Measurements from ENCODE around the gene CALN1. TPM values are rescaled to one million over a fixed set of nuclear protein-coding genes. Genes with fewer than 3 reads are reported as not detected.
"Not testable (repeated sequence)": the region's sequence is repeated elsewhere in the genome, so short reads cannot be mapped to it uniquely, and the experiment has no call there.

The CALN1 gene
- total RNA-seq, 1 donor from 2014 or later, result not detected

DNA sequence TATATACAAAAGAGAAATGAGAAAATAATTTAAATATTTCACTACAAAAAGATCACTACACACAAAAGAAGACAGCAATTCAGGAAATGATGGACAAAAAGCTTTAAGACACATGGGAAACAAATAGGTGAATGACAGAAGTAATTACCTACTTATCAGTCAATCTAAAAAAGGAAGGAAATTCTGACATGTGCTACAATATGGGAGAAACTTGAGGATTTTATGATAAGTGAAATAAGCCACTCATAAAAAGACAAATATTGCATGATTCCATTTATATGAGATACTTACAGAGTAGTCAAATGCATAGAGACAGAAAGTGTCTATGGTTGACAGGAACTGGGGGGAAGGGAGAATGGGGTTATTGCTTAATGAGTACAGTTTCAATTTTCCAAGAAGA is 339.2 kb downstream of the CALN1 start:
- Histone ChIP-seq H3K4me3 (ENCODE audit: low read depth, low read length) (no peak overlapping the region), H3K27me3 (ENCODE audit: control insufficient read depth, insufficient read depth, low read length) (no peaks in the 10 kb centered on the region), H3K36me3 (ENCODE audit: control insufficient read depth, insufficient read depth, low read length) (no peaks in the 10 kb centered on the region)
- FAIRE-seq (no peak), DNase-seq (ENCODE audit: low read depth) (no peak)
- TF ChIP-seq, protein P1, sequence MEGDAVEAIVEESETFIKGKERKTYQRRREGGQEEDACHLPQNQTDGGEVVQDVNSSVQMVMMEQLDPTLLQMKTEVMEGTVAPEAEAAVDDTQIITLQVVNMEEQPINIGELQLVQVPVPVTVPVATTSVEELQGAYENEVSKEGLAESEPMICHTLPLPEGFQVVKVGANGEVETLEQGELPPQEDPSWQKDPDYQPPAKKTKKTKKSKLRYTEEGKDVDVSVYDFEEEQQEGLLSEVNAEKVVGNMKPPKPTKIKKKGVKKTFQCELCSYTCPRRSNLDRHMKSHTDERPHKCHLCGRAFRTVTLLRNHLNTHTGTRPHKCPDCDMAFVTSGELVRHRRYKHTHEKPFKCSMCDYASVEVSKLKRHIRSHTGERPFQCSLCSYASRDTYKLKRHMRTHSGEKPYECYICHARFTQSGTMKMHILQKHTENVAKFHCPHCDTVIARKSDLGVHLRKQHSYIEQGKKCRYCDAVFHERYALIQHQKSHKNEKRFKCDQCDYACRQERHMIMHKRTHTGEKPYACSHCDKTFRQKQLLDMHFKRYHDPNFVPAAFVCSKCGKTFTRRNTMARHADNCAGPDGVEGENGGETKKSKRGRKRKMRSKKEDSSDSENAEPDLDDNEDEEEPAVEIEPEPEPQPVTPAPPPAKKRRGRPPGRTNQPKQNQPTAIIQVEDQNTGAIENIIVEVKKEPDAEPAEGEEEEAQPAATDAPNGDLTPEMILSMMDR (IDR thresholded peaks at IDR 0.05; ENCODE audit: insufficient read depth, low read length, severe bottlenecking), result no peak

DNA sequence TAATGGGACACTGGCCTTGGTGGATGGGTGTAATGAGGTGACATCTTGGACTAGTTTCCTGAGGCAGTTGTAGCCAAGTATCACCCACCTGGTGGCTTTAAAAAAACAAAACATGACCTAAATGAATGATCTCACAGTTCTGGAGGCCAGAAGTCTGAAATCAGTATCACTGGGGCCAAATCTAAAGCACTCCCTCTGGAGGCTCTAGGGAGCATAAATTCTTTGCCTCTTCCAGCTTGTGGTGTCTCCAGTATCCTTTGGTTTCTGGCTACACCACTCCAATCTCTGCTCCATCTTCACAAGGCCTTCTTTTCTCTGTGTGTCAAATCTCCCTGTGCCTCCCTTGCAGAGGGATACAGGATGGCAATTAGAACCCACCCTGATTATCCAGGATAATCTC is 342.9 kb downstream of the CALN1 start:
- TF ChIP-seq, protein P1 (IDR thresholded peaks at IDR 0.05; ENCODE audit: insufficient read depth, low read length, severe bottlenecking), result no peak
- Histone ChIP-seq H3K4me3 (ENCODE audit: low read depth, low read length) (no peak overlapping the region), H3K36me3 (ENCODE audit: control insufficient read depth, insufficient read depth, low read length) (no peaks in the 10 kb centered on the region), H3K27me3 (ENCODE audit: control insufficient read depth, insufficient read depth, low read length) (no peaks in the 10 kb centered on the region)
- FAIRE-seq (no peak), DNase-seq (ENCODE audit: low read depth) (no peak)

DNA sequence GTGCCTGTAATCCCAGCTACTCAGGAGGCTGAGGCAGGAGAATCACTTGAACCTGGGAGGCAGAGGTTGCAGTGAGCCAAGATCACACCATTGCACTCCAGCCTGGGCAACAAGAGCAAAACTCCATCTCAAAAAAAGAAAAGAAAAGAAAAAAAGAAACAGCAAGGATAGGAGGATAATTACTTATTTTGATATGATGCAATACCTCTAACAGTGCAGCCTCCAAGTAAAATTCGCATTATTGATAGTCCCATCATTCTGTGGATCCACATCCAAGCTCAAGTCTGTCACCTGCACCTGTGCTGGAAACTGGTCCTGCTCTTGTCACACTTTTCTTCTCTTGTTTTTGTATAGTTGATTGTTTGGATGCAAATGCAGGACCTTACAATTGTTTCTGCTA is 346.4 kb downstream of the CALN1 start:
- not testable (repeated sequence) for H3K36me3 ChIP-seq (ENCODE audit: control insufficient read depth, insufficient read depth, low read length); DNase-seq (ENCODE audit: low read depth); H3K4me3 ChIP-seq (ENCODE audit: low read depth, low read length); FAIRE-seq; H3K27me3 ChIP-seq (ENCODE audit: control insufficient read depth, insufficient read depth, low read length)

DNA sequence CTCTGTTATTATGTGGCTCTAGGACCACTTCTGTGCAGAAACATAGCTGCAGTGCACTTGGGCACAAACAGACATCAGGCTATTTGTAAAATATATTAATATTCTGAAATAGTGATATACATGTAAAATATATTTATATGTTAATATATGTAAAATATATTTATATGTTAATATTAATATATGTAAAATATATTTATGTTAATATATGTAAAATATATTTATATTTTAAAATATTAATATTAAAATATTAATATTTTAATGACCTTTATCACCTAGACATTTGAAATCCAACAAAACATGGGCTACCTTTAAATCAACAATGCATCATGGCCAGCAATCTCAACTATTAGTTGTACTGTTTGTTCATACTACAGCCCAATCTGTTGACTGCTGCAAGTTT is 347.2 kb downstream of the CALN1 start:
- FAIRE-seq, result no peak
- TF ChIP-seq, protein P1 (IDR thresholded peaks at IDR 0.05; ENCODE audit: insufficient read depth, low read length, severe bottlenecking), result no peak

DNA sequence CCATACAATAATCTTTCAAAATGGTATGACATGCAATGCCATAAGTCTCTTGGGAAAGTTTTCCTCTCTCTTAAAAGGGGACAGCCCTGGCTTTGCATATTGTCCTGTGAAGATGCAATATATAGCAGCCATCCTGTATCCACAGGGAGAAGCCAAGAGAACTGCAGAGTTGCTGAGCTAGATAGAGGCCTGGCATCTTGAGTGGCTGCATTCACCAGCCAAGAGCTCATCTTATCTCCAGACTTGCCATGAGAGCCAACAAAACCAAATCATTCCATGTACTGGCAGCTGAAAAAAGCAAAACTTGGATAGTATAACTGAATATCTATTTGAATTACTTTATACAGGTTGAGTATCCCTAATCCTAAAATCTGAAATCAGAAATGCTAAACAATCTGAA is 348.8 kb downstream of the CALN1 start:
- H3K4me3 ChIP-seq (ENCODE audit: low read depth, low read length), result no peak overlapping the region
- FAIRE-seq (no peak), DNase-seq (ENCODE audit: low read depth) (no peak)
- H3K36me3 ChIP-seq (ENCODE audit: control insufficient read depth, insufficient read depth, low read length), result no peaks in the 10 kb centered on the region
- H3K27me3 ChIP-seq (ENCODE audit: control insufficient read depth, insufficient read depth, low read length), result no peaks in the 10 kb centered on the region
- TF ChIP-seq, protein P1 (IDR thresholded peaks at IDR 0.05; ENCODE audit: insufficient read depth, low read length, severe bottlenecking), result no peak

More for the DNA sequence above, 347.2 kb downstream of the CALN1 start:
- no peak for DNase-seq (ENCODE audit: low read depth)
- no peak overlapping the region for H3K4me3 ChIP-seq (ENCODE audit: low read depth, low read length)
- no peaks in the 10 kb centered on the region for H3K27me3 ChIP-seq (ENCODE audit: control insufficient read depth, insufficient read depth, low read length)
- H3K36me3 ChIP-seq (ENCODE audit: control insufficient read depth, insufficient read depth, low read length), result no peaks in the 10 kb centered on the region

DNA sequence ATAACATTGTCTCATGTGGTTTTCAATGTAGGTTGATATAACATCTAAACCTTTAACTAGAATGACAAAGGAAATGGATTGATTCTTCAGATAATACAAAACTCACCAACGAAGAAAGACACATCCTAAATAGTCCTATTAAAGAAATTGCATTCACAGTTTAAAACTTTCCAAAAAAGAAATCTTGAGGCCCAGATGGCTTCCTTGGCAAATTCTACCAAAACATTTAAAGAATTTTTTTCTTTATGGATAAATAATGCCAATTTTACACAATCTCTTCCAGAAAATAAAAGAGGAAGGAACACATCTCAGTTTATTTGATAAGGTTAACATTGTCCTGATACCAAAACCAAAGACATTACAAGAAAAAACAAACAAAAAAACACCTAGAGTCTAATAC is 349.5 kb downstream of the CALN1 start:
- no peak for FAIRE-seq
- TF ChIP-seq, protein P1 (IDR thresholded peaks at IDR 0.05; ENCODE audit: insufficient read depth, low read length, severe bottlenecking), result no peak
- DNase-seq (ENCODE audit: low read depth), result no peak
- H3K4me3 ChIP-seq (ENCODE audit: low read depth, low read length), result no peak overlapping the region
- H3K27me3 ChIP-seq (ENCODE audit: control insufficient read depth, insufficient read depth, low read length), result no peaks in the 10 kb centered on the region
- no peaks in the 10 kb centered on the region for H3K36me3 ChIP-seq (ENCODE audit: control insufficient read depth, insufficient read depth, low read length)
